PFSK-1 (cell line): ENCODE data around the gene ZHX3.

Experiments used
- FOXP2 ChIP-seq: optimal IDR thresholded peaks from 2 replicates; pipeline ENCODE3; 2011; ENCODE audit warnings: borderline replicate concordance, control low read depth, inconsistent platforms; ENCODE audit not compliant: insufficient read depth; ENCODE audit errors: extremely low read length, extremely low read depth
- POLR2AphosphoS5 ChIP-seq: IDR thresholded peaks from 2 replicates; pipeline ENCODE4 v1.6.1; 2012; ENCODE audit warnings: low read depth, mild to moderate bottlenecking, control low read depth, low read length, moderate library complexity
- SIN3A ChIP-seq: IDR thresholded peaks from 2 replicates; pipeline ENCODE4 v1.6.1; 2012; ENCODE audit warnings: mild to moderate bottlenecking, low read length, moderate library complexity, borderline replicate concordance; ENCODE audit not compliant: insufficient read depth
- TAF1 ChIP-seq: IDR thresholded peaks from 2 replicates; pipeline ENCODE4 v1.6.1; 2012; ENCODE audit warnings: low read length, control low read depth, borderline replicate concordance; ENCODE audit not compliant: insufficient read depth
- TF ChIP-seq, protein P1 (sequence below), 2 experiments: IDR thresholded peaks; 2 replicates each; pipeline versions ENCODE4 v1.6.1 to v1.8.0; 2011 to 2012; ENCODE audit warnings: low read depth in 2 of 2, low read length in 2 of 2, control low read depth in 1 of 2, inconsistent platforms in 1 of 2, mild to moderate bottlenecking in 1 of 2, moderate library complexity in 1 of 2; ENCODE audit not compliant: insufficient read depth in 1 of 2

GRCh38 chr20:41308290-41308711 lies 9.2 kb downstream of the ZHX3 start:
- TF ChIP-seq, protein P1, sequence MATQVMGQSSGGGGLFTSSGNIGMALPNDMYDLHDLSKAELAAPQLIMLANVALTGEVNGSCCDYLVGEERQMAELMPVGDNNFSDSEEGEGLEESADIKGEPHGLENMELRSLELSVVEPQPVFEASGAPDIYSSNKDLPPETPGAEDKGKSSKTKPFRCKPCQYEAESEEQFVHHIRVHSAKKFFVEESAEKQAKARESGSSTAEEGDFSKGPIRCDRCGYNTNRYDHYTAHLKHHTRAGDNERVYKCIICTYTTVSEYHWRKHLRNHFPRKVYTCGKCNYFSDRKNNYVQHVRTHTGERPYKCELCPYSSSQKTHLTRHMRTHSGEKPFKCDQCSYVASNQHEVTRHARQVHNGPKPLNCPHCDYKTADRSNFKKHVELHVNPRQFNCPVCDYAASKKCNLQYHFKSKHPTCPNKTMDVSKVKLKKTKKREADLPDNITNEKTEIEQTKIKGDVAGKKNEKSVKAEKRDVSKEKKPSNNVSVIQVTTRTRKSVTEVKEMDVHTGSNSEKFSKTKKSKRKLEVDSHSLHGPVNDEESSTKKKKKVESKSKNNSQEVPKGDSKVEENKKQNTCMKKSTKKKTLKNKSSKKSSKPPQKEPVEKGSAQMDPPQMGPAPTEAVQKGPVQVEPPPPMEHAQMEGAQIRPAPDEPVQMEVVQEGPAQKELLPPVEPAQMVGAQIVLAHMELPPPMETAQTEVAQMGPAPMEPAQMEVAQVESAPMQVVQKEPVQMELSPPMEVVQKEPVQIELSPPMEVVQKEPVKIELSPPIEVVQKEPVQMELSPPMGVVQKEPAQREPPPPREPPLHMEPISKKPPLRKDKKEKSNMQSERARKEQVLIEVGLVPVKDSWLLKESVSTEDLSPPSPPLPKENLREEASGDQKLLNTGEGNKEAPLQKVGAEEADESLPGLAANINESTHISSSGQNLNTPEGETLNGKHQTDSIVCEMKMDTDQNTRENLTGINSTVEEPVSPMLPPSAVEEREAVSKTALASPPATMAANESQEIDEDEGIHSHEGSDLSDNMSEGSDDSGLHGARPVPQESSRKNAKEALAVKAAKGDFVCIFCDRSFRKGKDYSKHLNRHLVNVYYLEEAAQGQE (IDR thresholded peaks at IDR 0.05; ENCODE audit: insufficient read depth in 1 of 2, low read depth in 2 of 2, low read length in 2 of 2), result no peak
- TF ChIP-seq TAF1, result no peak
- TF ChIP-seq POLR2AphosphoS5, result no peak
- TF ChIP-seq FOXP2, result no peak
- no peak for TF ChIP-seq SIN3A
